Osteoblast (primary cell): ENCODE data around the gene DYNC1I1. TPM values are rescaled to one million over a fixed set of nuclear protein-coding genes. Genes with fewer than 3 reads are reported as not detected.

Experiments
- DNase-seq: peaks from one replicate; pipeline ENCODE4 v3.0.0; 2011; ENCODE audit warnings: low spot score, mixed read lengths; ENCODE audit not compliant: insufficient read length; ENCODE audit errors: missing footprints
- H2AFZ ChIP-seq: 2 replicates; pipeline ENCODE4 v1.6.0; 2011; ENCODE audit warnings: mild to moderate bottlenecking, low read length
- H3K27ac ChIP-seq: 2 replicates; pipeline ENCODE4 v1.5.1; 2011; ENCODE audit warnings: mild to moderate bottlenecking, low read depth, low read length, moderate library complexity
- H3K27me3 ChIP-seq: 2 replicates; pipeline ENCODE4 v1.6.0; 2012; ENCODE audit warnings: mild to moderate bottlenecking, control low read depth, inconsistent platforms, low read length, moderate library complexity; ENCODE audit not compliant: insufficient read depth
- H3K36me3 ChIP-seq: 2 replicates; pipeline ENCODE4 v1.5.1; 2011; ENCODE audit warnings: mild to moderate bottlenecking, low read length, control low read depth, moderate library complexity; ENCODE audit not compliant: insufficient read depth
- H3K4me1 ChIP-seq: 2 replicates; pipeline ENCODE4 v1.5.1; 2011; ENCODE audit warnings: mild to moderate bottlenecking, low read length, control low read depth, moderate library complexity; ENCODE audit not compliant: insufficient read depth
- H3K4me2 ChIP-seq: 2 replicates; pipeline ENCODE4 v1.6.0; 2011; ENCODE audit warnings: mild to moderate bottlenecking, low read length; ENCODE audit not compliant: insufficient read depth
- H3K4me3 ChIP-seq: fragments of 200-600 bp; sonication (generic); 3 replicates; pipeline ENCODE4 v1.5.1; 2012; ENCODE audit warnings: mild to moderate bottlenecking, low read length, inconsistent platforms; ENCODE audit not compliant: insufficient read depth
- H3K79me2 ChIP-seq: 2 replicates; pipeline ENCODE4 v1.6.0; 2012; ENCODE audit warnings: mild to moderate bottlenecking, low read length, control low read depth, inconsistent platforms; ENCODE audit not compliant: insufficient read depth
- H3K9me3 ChIP-seq: 2 replicates; pipeline ENCODE4 v1.5.1; 2011; ENCODE audit warnings: low read depth, low read length, control low read depth
- H4K20me1 ChIP-seq: 2 replicates; pipeline ENCODE4 v1.6.0; 2012; ENCODE audit warnings: mild to moderate bottlenecking, low read length, control low read depth; ENCODE audit not compliant: insufficient read depth
- total RNA-seq: library from RNA; depleted of rRNA; stranded (reverse); fragments of >200 nt; gene quantifications from 2 replicates; pipeline ENCODE4 v1.2.3, GENCODE V29; 2012
- TF ChIP-seq, protein P1 (sequence below): IDR thresholded peaks from 2 replicates; pipeline ENCODE4 v1.5.1; 2011; ENCODE audit warnings: mild to moderate bottlenecking, low read depth, low read length, moderate library complexity; ENCODE audit errors: extremely low read depth

Gene DYNC1I1
- total RNA-seq, 1 donor = 2.2 TPM

DNA sequence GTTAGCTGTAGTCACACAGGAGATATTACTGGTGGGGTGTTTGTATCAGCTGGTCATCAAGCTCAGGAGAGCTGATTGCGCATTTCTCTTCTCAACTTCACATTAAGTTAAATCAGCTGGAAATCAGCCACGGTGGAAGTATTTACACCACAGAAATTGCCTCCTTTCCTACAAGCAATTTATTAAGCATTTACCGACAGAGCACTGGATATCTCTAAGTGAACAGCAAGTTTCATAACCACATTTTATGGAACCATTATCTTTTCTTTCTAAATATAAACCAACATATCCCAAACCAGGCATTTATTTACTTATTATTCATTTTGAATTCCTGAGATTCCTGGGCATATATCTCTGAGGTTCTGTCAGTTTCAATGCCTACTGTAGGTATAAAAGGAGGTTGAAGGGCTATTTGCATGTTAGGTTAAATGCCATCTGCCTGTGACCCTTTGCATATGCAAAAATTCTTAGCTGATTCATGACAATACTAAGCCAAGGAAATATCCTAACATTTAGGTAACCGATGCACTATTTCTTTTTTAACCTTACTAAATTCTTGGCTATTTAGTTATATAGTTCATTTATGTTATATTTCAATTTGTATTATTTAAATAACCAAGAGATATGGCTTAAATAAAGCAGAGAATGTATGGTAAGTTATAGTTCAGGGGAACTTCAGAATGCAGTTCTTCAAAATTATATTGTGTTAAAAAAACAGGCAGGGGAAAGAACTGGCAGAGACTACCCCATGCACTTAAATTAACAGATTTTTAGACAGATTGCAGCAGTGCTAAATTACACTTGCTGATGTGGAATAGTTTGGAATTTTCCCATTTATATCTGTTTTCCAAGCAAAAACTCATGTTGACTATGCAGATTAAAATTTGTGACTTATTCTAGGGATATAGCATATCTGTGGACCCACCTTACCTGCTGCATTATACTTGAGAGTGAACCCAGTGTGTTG lies 56.8 kb downstream of the DYNC1I1 start:
- TF ChIP-seq, protein P1, sequence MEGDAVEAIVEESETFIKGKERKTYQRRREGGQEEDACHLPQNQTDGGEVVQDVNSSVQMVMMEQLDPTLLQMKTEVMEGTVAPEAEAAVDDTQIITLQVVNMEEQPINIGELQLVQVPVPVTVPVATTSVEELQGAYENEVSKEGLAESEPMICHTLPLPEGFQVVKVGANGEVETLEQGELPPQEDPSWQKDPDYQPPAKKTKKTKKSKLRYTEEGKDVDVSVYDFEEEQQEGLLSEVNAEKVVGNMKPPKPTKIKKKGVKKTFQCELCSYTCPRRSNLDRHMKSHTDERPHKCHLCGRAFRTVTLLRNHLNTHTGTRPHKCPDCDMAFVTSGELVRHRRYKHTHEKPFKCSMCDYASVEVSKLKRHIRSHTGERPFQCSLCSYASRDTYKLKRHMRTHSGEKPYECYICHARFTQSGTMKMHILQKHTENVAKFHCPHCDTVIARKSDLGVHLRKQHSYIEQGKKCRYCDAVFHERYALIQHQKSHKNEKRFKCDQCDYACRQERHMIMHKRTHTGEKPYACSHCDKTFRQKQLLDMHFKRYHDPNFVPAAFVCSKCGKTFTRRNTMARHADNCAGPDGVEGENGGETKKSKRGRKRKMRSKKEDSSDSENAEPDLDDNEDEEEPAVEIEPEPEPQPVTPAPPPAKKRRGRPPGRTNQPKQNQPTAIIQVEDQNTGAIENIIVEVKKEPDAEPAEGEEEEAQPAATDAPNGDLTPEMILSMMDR = no peak
- Histone ChIP-seq H3K4me2 (no peak overlapping the region), H3K4me1 (peaks cover 10% of the 10 kb centered on the region), H3K27me3 (no peaks in the 10 kb centered on the region), H2AFZ (no peak overlapping the region), H3K9me3 (no peaks in the 10 kb centered on the region), H4K20me1 (no peaks in the 10 kb centered on the region), H3K79me2 (no peaks in the 10 kb centered on the region), H3K4me3 (no peak overlapping the region), H3K36me3 (no peaks in the 10 kb centered on the region), H3K27ac (no peak overlapping the region)
- DNase-seq = no peak

DNA sequence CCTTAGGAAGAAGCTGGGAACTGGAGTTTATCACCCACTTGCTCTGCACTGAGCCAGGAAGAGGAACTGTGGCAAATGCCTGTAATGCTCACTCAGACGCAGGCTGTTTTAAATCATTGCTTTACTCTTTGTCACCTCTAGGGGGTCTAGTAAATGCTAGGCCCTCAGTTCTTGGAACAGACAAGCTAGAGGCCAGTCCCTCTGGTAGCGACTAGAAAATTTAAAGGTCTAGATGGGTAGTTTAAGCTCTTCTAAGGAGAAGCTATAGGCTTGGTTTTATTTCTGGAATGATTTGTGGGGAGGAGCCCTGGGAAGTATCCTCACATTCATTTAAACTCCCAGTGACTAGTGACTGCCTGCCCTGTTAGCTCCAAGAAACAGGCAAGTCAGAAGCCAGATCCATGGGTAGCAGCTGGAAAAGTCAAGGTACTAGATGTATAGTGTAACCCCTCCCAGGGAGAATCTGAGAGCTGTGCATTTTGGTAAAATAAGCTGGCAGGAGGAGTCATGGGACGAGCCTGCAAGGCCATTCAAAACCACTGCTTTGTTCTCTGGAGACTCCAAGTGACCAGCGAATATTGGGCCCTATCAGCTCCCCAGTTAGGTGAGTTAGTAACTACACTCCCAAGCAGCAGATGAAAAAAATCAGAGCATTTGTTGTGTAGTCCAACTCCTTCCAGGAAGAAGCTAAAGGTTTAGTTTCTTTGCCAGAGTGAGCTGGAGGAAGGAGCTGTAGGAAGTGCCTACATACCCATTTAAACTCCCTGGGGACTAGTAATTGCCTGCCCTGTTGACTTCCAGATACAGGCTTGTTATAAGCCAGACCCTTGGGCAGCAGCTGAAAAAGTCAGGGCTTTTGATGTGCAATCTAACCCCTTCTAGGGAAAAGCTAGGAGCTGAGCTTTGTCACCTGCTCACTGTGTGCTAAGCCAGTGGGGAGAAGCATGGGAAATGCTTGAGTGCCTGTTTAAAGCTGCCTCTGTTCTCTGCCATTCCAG lies 68.9 kb downstream of the DYNC1I1 start:
- TF ChIP-seq, protein P1 = peak; percentile 41
- Histone ChIP-seq H3K27ac (no peak overlapping the region), H3K79me2 (no peaks in the 10 kb centered on the region), H3K4me1 (no peaks in the 10 kb centered on the region), H3K27me3 (no peaks in the 10 kb centered on the region), H3K4me2 (no peak overlapping the region), H2AFZ (no peak overlapping the region), H4K20me1 (no peaks in the 10 kb centered on the region), H3K36me3 (no peaks in the 10 kb centered on the region), H3K9me3 (no peaks in the 10 kb centered on the region), H3K4me3 (no peak overlapping the region)
- peak; percentile 27 for DNase-seq

DNA sequence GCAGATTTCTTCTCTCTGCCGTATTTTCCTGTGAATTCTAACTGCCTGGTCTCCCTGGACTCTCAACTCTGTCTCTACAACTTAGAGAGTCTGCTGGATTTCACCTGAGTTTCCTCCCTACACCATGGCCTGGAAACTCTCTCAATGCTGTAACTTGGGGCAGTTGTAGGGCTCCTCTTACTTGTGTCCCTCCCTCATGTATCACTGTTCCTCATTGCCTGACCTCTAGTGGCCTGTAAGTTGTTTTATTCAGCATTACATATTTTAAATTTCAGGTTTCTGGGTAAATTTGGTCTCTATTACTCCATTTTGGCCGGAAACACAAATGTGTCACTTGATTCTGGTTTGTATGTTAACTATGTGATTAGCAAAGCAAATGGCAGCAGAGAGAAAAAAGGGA lies 70.9 kb downstream of the DYNC1I1 start:
- no peaks in the 10 kb centered on the region for H3K36me3 ChIP-seq
- no peak for DNase-seq

More for the DNA sequence above, 70.9 kb downstream of the DYNC1I1 start:
- Histone ChIP-seq H3K27ac (no peak overlapping the region), H3K4me2 (no peak overlapping the region), H3K9me3 (no peaks in the 10 kb centered on the region), H3K4me1 (no peaks in the 10 kb centered on the region), H3K4me3 (no peak overlapping the region), H2AFZ (no peak overlapping the region), H3K79me2 (no peaks in the 10 kb centered on the region), H3K27me3 (no peaks in the 10 kb centered on the region), H4K20me1 (no peaks in the 10 kb centered on the region)
- TF ChIP-seq, protein P1 = peak; percentile 40
